ENCODE measurements around the gene WFIKKN2.

GRCh38 chr17:50866950-50867362 lies 31.6 kb downstream of the WFIKKN2 start:
- no peak for TF ChIP-seq CTCF (IDR thresholded peaks at IDR 0.05)
- no peak for TF ChIP-seq ZFX (IDR thresholded peaks at IDR 0.05; ENCODE audit: borderline replicate concordance)
